Measurements from ENCODE around the gene ZNF546. TPM values are rescaled to one million over a fixed set of nuclear protein-coding genes. Genes with fewer than 3 reads are reported as not detected.

ZNF546 gene
- polyA plus RNA-seq, 3 donors from 2014 or later = 2.4 to 2.5 TPM; not detected in 1

- Mint-ChIP-seq H3K4me3 (peak overlapping the region; percentile 90 to 100 (median 97)), H3K9me3 (no peaks in the 10 kb centered on the region), H3K4me1 (peaks cover 37 to 43% of the 10 kb centered on the region in 2 donors), H3K27ac (peak overlapping the region; percentile 96 to 100 (median 98)), H3K27me3 (ENCODE audit: low read depth in 3 of 3) (peaks cover 0 to 11% (median 8%) of the 10 kb centered on the region in 3 donors), H3K36me3 (peaks cover 9 to 14% (median 13%) of the 10 kb centered on the region in 3 donors)
- peak in 1 of 3 donors; percentile 4 for DNase-seq
Measured at GRCh38 chr19:39969681-39970424, 27.0 kb upstream of the ZNF546 start.

- Mint-ChIP-seq H3K27ac (peak overlapping the region; percentile 96 to 100 (median 98)), H3K36me3 (peaks cover 12 to 16% (median 16%) of the 10 kb centered on the region in 3 donors), H3K4me3 (peak overlapping the region; percentile 90 to 100 (median 97)), H3K9me3 (no peaks in the 10 kb centered on the region), H3K27me3 (ENCODE audit: low read depth in 3 of 3) (peaks cover 0 to 11% (median 8%) of the 10 kb centered on the region in 3 donors), H3K4me1 (peaks cover 37 to 43% of the 10 kb centered on the region in 2 donors)
- no peak for DNase-seq
Measured at GRCh38 chr19:39970425-39970674, 26.5 kb upstream of the ZNF546 start.

DNA sequence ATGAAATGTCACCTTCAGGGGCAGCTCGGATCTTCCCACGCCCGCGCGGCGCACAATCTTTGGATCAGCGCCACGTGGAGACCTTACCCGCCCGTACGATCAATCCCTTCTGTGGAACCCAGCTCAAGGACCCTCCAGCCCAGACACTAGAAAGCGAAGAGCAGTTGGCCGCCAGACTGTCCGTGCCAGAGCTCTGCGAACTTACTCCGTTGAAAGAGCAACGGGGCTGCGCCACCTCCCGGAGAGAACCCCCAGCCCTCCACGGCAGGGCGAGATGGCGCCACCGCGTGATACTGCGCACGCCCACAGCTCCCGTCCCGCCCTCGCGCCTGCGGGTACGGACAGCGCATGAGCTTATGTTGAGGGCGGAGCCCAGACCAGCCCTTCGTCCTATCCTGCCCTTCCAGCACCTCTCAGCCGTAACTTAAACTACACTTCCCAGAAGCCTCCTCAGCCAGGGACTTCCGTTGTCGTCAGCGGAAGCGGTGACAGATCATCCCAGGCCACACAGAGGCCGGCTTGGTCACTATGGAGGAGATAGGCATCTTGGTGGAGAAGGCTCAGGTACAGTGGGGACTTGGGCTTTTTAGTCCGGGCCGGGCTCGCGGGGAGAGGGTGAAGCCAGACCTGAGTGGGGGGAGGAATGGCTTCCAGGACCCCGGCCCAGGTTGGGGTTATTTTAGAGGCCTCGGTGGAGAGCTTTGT, 26.0 kb upstream of the ZNF546 start, which contains the start of gene PSMC4:
PSMC4 (plus strand) TSS at position 491 of the 705 bp plus-strand sequence; CDS start at position 529, 38 bp downstream.
- Mint-ChIP-seq H3K36me3 (peaks cover 15 to 21% (median 20%) of the 10 kb centered on the region in 3 donors), H3K4me1 (peaks cover 37 to 43% of the 10 kb centered on the region in 2 donors), H3K9me3 (no peaks in the 10 kb centered on the region), H3K4me3 (peak within 1 kb of the TSS; percentile 90 to 100 (median 97)), H3K27me3 (ENCODE audit: low read depth in 3 of 3) (peaks cover 0 to 11% (median 8%) of the 10 kb centered on the region in 3 donors), H3K27ac (peak within 1 kb of the TSS; percentile 96 to 100 (median 98))
- DNase-seq = peak; percentile 98 to 99 (median 99)

DNA sequence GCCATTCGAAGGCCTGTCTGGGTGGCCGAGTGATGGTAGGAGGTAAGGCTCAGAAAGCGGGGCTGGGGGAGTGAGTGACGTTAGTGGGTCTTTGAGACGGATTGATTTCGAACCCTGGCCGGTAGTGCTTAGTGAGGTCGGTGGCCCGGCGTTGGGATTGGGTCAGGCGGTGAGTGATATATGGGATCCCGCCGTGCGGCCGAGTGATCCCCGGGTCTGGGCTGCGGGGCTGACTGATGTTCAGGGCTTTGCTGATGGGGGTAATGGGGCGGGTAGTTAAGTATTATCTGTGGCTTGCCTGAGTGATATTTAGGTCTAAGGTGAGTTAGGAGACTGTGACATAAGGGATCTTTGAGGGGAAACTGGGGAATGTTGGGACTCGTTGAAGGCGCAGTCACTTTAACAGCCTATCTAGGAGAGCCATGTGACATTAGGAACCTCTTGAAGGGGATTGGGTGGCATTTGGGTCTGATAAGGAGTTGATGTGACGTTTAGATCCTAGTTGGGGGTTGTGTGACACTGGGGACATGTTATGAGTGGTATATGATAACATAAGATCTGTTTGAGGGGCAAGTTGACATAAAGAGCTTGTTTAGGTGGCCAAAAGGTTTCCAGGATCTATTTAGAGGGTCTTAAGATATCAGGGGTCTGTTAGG, 25.4 kb upstream of the ZNF546 start:
- H3K36me3 Mint-ChIP-seq = peaks cover 15 to 22% (median 21%) of the 10 kb centered on the region in 3 donors
- H3K4me3 Mint-ChIP-seq = peak overlapping the region; percentile 90 to 100 (median 97)
- H3K27ac Mint-ChIP-seq = peak overlapping the region; percentile 96 to 100 (median 98)
- H3K9me3 Mint-ChIP-seq = no peaks in the 10 kb centered on the region
- H3K27me3 Mint-ChIP-seq (ENCODE audit: low read depth in 3 of 3) = peaks cover 0 to 11% (median 8%) of the 10 kb centered on the region in 3 donors
- peaks cover 37 to 43% of the 10 kb centered on the region in 2 donors for H3K4me1 Mint-ChIP-seq
- DNase-seq = no peak

DNA sequence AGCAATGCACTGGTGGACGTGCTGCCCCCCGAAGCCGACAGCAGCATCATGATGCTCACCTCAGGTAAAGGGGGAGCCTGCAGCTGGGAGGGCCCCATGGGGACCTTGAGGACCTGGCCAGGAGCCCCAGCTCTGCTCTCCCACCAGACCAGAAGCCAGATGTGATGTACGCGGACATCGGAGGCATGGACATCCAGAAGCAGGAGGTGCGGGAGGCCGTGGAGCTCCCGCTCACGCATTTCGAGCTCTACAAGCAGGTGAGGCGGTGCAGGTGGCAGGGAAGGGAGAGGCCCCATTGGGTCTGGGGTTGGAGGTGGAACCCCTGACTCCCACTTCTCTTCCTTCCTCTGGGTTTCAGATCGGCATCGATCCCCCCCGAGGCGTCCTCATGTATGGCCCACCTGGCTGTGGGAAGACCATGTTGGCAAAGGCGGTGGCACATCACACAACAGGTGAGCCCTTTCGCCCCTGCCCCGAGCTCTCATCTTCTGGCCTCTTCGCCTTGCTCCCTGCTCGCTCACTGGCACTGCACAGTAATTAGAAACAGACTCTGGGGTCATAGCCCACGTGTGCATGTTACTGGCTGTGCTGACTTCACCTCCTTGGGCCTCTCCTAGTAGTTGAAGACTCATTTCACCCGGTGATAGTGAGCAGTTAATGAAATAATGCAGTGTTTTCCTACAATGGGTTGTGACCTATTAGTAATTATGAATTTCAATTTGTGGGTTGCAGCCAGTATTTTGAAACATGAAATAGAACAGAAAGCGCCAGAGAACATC, 22.3 kb upstream of the ZNF546 start:
- DNase-seq = no peak
- Mint-ChIP-seq H3K27me3 (ENCODE audit: low read depth in 3 of 3) (peaks cover 0 to 9% (median 8%) of the 10 kb centered on the region in 3 donors), H3K9me3 (no peaks in the 10 kb centered on the region), H3K36me3 (peaks cover 21 to 36% (median 26%) of the 10 kb centered on the region in 3 donors), H3K27ac (peak overlapping the region in 2 of 6 donors; percentile 65 to 67), H3K4me3 (no peak overlapping the region), H3K4me1 (peaks cover 33 to 34% of the 10 kb centered on the region in 2 donors)

DNA sequence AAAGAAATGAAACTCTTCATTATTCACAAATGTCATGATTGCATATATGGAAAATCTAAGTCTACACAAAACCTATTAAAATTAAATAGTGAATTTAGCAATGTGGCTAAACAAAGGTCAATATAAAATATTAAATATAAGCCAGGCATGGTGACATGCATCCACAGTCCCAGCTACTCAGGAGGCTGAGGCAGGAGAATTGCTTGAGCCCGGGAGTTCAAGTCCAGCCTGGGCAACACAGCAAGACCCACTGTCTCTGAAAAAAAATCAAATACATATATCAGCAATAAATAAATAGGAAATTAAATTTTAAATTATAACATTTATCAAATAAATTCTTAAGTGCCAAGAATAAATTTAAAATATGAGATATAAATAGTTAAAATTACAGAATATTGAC, 14.0 kb upstream of the ZNF546 start:
- Mint-ChIP-seq H3K4me1 (peaks cover 0 to 16% of the 10 kb centered on the region in 2 donors), H3K9me3 (peaks cover 0 to 33% (median 22%) of the 10 kb centered on the region in 6 donors), H3K4me3 (no peak overlapping the region), H3K27ac (no peak overlapping the region), H3K27me3 (ENCODE audit: low read depth in 3 of 3) (no peaks in the 10 kb centered on the region), H3K36me3 (peaks cover 41 to 60% (median 54%) of the 10 kb centered on the region in 3 donors)
- DNase-seq = no peak

DNA sequence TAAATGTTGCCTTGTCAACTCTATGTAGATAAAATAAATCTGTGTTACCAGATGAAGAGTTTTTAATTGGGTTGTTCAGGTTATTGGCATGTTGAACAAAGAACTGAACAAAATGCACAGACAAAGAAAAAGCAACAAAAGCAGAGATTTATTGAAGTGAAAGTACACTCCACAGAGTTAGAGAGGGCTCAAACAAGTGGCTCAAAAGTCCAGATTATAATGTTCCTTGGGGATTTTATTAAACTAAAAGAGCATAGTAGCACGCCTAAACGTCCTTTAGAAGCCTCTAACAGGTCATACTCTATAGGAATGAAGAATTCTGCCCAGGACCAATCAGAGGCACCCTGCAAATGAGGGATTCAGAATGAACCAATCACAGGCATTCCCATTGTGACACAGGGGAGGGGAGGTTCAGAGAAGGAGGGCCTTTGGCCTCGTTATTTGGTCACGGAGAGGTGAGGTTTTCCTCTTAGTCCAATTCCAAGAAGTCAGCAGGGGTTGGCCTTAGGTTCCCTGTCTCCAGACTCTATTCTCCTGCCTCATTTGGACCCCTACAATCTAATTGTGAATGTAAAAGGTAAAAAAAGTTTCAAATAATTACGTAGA, 13.1 kb upstream of the ZNF546 start:
- Mint-ChIP-seq H3K27ac (peak overlapping the region in 1 of 6 donors; percentile 55), H3K9me3 (peaks cover 0 to 33% (median 22%) of the 10 kb centered on the region in 6 donors), H3K36me3 (peaks cover 41 to 55% (median 54%) of the 10 kb centered on the region in 3 donors), H3K27me3 (ENCODE audit: low read depth in 3 of 3) (no peaks in the 10 kb centered on the region), H3K4me3 (no peak overlapping the region), H3K4me1 (peaks cover under 1 to 16% of the 10 kb centered on the region in 2 donors)
- DNase-seq = no peak

DNA sequence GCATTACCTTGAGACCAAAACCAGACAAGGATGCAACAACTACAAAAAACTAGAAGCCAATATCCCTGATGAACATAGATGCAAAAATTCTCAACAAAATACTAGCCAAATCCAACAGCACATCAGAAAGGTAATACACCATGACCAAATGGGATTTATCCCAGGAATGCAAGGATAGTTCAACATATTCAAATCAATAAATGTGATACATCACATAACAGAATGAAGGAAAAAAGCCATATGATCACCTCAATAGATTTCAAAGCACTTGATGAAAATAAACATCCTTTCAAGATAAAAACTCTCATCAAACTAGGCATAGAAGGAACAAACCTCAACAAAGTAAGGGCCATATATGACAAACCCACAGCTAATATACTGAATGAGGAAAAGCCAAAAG, 10.2 kb upstream of the ZNF546 start:
- Mint-ChIP-seq H3K27me3 (ENCODE audit: low read depth in 3 of 3) (no peaks in the 10 kb centered on the region), H3K36me3 (peaks cover 28 to 41% (median 39%) of the 10 kb centered on the region in 3 donors), H3K4me1 (peaks cover 2 to 23% of the 10 kb centered on the region in 2 donors), H3K27ac (no peak overlapping the region), H3K9me3 (peaks cover 0 to 33% (median 22%) of the 10 kb centered on the region in 6 donors), H3K4me3 (no peak overlapping the region)
- no peak for DNase-seq

DNA sequence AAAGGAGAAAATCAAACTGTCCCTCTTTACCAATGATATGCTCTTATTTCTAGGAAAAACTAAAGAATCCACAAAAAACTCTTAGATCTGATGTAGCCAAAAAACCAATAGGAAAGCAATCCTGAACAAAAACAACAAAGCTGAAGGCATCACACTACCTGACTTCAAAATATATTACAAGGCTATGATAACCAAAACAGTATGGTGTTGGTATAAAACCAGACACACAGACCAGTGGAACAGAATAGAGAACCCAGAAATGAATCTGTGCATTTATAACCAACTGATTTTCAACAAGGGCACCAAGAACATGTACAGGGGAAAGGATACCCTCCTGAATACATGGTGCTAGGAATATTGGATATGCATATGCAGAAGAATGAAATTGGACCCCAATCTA, 9.7 kb upstream of the ZNF546 start:
- H3K36me3 Mint-ChIP-seq = peaks cover 24 to 41% (median 35%) of the 10 kb centered on the region in 3 donors
- peaks cover 2 to 25% of the 10 kb centered on the region in 2 donors for H3K4me1 Mint-ChIP-seq
- no peak for DNase-seq
- no peak overlapping the region for H3K27ac Mint-ChIP-seq
- H3K27me3 Mint-ChIP-seq (ENCODE audit: low read depth in 3 of 3) = no peaks in the 10 kb centered on the region
- no peak overlapping the region for H3K4me3 Mint-ChIP-seq
- H3K9me3 Mint-ChIP-seq = peaks cover 0 to 33% (median 22%) of the 10 kb centered on the region in 6 donors

GRCh38 chr19:39987596-39987995, 9.3 kb upstream of the ZNF546 start:
- H3K27me3 Mint-ChIP-seq (ENCODE audit: low read depth in 3 of 3) = no peaks in the 10 kb centered on the region
- peaks cover 0 to 33% (median 22%) of the 10 kb centered on the region in 6 donors for H3K9me3 Mint-ChIP-seq
- DNase-seq = no peak
- H3K4me1 Mint-ChIP-seq = peaks cover 2 to 29% of the 10 kb centered on the region in 2 donors
- H3K36me3 Mint-ChIP-seq = peaks cover 20 to 38% (median 31%) of the 10 kb centered on the region in 3 donors
- H3K4me3 Mint-ChIP-seq = no peak overlapping the region
- H3K27ac Mint-ChIP-seq = no peak overlapping the region

DNA sequence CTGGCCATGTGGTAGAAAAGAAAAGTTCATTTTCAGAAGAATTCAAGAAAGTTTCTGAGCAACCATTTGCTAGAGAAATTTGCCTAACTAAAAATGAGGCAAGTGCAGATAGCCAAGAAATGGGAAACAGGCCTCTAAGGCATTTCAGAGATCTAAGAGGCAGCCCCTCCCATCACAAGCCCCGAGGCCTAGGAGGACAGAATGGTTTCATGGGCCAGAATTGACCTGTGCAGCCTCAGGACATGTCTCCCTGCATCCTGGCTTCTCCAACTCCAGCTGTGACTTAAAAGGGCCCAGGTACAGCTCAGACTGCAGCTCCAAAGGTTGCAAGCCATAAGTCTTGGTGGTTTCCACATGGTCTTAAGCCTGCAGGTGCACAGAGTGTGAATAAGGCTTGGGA, 3.3 kb upstream of the ZNF546 start:
- Mint-ChIP-seq H3K36me3 (peaks cover 4 to 7% (median 7%) of the 10 kb centered on the region in 3 donors), H3K4me1 (peaks cover 36 to 53% of the 10 kb centered on the region in 2 donors), H3K27ac (no peak overlapping the region), H3K9me3 (peaks cover 0 to 1% (median 0%) of the 10 kb centered on the region in 6 donors), H3K4me3 (no peak overlapping the region), H3K27me3 (ENCODE audit: low read depth in 3 of 3) (peaks cover 5 to 13% (median 10%) of the 10 kb centered on the region in 3 donors)
- no peak for DNase-seq

GRCh38 chr19:39994361-39994760, 2.5 kb upstream of the ZNF546 start:
- no peak overlapping the region for H3K4me3 Mint-ChIP-seq
- H3K4me1 Mint-ChIP-seq = peaks cover 34 to 53% of the 10 kb centered on the region in 2 donors
- H3K36me3 Mint-ChIP-seq = peaks cover 4 to 7% (median 7%) of the 10 kb centered on the region in 3 donors
- DNase-seq = no peak
- peaks cover 5 to 13% (median 10%) of the 10 kb centered on the region in 3 donors for H3K27me3 Mint-ChIP-seq (ENCODE audit: low read depth in 3 of 3)
- peak overlapping the region in 3 of 6 donors; percentile 5 to 80 (median 45) for H3K27ac Mint-ChIP-seq
- H3K9me3 Mint-ChIP-seq = peaks cover 0 to 1% (median 0%) of the 10 kb centered on the region in 6 donors
